Measurements from ENCODE around the gene PLCB4. TPM values are rescaled to one million over a fixed set of nuclear protein-coding genes. Genes with fewer than 3 reads are reported as not detected.

PLCB4 gene
- 8.7 and 21.2 TPM in 2 replicates for total RNA-seq (ENCODE audit: low replicate concordance)
- long read RNA-seq, partial matches to known transcripts, result 7 of 26 reads
- long read RNA-seq, other reads (novel, unspliced or antisense), result 19 of 26 reads

GRCh38 chr20:9068841-9069663, at the start of gene PLCB4:
PLCB4 (plus strand) TSS chr20:9069087; CDS start chr20:9307815, 238,728 bp downstream.
- peaks cover 26% of the 10 kb centered on the region for H3K4me1 Mint-ChIP-seq (ENCODE audit: unreplicated experiment)
- TF ChIP-seq CTCF (conservative IDR thresholded peaks at IDR 0.05), result no peak
- peaks cover 4% of the 10 kb centered on the region for H3K27me3 Mint-ChIP-seq
- H3K4me3 Mint-ChIP-seq, result peak within 1 kb of the TSS; percentile 95
- no peaks in the 10 kb centered on the region for H3K36me3 Mint-ChIP-seq
- peak; percentile 75 for DNase-seq (ENCODE audit: extremely low spot score, unreplicated experiment)
- no peaks in the 10 kb centered on the region for H3K9me3 Mint-ChIP-seq
- peak within 1 kb of the TSS; percentile 79 for H3K27ac Mint-ChIP-seq

- Mint-ChIP-seq H3K4me3 (no peak overlapping the region), H3K27me3 (no peaks in the 10 kb centered on the region), H3K9me3 (no peaks in the 10 kb centered on the region), H3K4me1 (ENCODE audit: unreplicated experiment) (peaks cover 12% of the 10 kb centered on the region), H3K36me3 (no peaks in the 10 kb centered on the region), H3K27ac (no peak overlapping the region)
- no peak for DNase-seq (ENCODE audit: extremely low spot score, unreplicated experiment)
- TF ChIP-seq CTCF (conservative IDR thresholded peaks at IDR 0.05), result no peak
These were observed 49.1 kb upstream of the PLCB4 start for GRCh38 chr20:9019833-9020232.

- no peak for DNase-seq (ENCODE audit: extremely low spot score, unreplicated experiment)
- no peak overlapping the region for H3K4me3 Mint-ChIP-seq
- no peak for TF ChIP-seq CTCF (conservative IDR thresholded peaks at IDR 0.05)
- H3K36me3 Mint-ChIP-seq, result no peaks in the 10 kb centered on the region
- H3K9me3 Mint-ChIP-seq, result no peaks in the 10 kb centered on the region
- H3K27me3 Mint-ChIP-seq, result no peaks in the 10 kb centered on the region
- H3K27ac Mint-ChIP-seq, result no peak overlapping the region
- peaks cover 12% of the 10 kb centered on the region for H3K4me1 Mint-ChIP-seq (ENCODE audit: unreplicated experiment)
These were observed 47.7 kb upstream of the PLCB4 start for GRCh38 chr20:9021216-9021615.

GRCh38 chr20:9021699-9022098, 47.2 kb upstream of the PLCB4 start:
- H3K9me3 Mint-ChIP-seq, result no peaks in the 10 kb centered on the region
- H3K4me3 Mint-ChIP-seq, result no peak overlapping the region
- no peaks in the 10 kb centered on the region for H3K36me3 Mint-ChIP-seq
- H3K4me1 Mint-ChIP-seq (ENCODE audit: unreplicated experiment), result peaks cover 12% of the 10 kb centered on the region
- no peak for TF ChIP-seq CTCF (conservative IDR thresholded peaks at IDR 0.05)
- H3K27me3 Mint-ChIP-seq, result no peaks in the 10 kb centered on the region
- no peak for DNase-seq (ENCODE audit: extremely low spot score, unreplicated experiment)
- H3K27ac Mint-ChIP-seq, result no peak overlapping the region

GRCh38 chr20:9022376-9022775, 46.5 kb upstream of the PLCB4 start:
- no peak overlapping the region for H3K4me3 Mint-ChIP-seq
- no peak for TF ChIP-seq CTCF (conservative IDR thresholded peaks at IDR 0.05)
- H3K27ac Mint-ChIP-seq, result no peak overlapping the region
- no peaks in the 10 kb centered on the region for H3K27me3 Mint-ChIP-seq
- no peaks in the 10 kb centered on the region for H3K36me3 Mint-ChIP-seq
- H3K4me1 Mint-ChIP-seq (ENCODE audit: unreplicated experiment), result peaks cover 12% of the 10 kb centered on the region
- H3K9me3 Mint-ChIP-seq, result no peaks in the 10 kb centered on the region
- no peak for DNase-seq (ENCODE audit: extremely low spot score, unreplicated experiment)

Measured in type B pancreatic cell (in vitro differentiated cells).